Measurements from ENCODE around the gene HSPA1L.

The HSPA1L gene

DNA sequence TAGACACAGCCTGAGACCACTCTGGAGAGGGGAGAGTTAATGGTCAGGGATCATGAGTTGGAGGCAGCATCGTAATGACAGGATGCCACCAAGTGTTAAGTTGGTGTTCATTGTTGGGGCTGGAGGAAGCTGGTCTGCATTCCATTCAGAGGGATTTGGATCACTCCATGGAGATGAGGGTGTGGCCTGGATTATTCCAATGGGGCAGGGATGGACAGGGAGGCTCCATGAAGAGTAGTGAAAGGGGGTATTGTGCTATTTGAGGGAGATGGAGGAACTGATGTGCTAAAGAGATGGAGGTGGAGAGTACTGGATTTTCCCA is 51.5 kb downstream of the HSPA1L start:
- no peak for DNase-seq (ENCODE audit: low read depth)

DNA sequence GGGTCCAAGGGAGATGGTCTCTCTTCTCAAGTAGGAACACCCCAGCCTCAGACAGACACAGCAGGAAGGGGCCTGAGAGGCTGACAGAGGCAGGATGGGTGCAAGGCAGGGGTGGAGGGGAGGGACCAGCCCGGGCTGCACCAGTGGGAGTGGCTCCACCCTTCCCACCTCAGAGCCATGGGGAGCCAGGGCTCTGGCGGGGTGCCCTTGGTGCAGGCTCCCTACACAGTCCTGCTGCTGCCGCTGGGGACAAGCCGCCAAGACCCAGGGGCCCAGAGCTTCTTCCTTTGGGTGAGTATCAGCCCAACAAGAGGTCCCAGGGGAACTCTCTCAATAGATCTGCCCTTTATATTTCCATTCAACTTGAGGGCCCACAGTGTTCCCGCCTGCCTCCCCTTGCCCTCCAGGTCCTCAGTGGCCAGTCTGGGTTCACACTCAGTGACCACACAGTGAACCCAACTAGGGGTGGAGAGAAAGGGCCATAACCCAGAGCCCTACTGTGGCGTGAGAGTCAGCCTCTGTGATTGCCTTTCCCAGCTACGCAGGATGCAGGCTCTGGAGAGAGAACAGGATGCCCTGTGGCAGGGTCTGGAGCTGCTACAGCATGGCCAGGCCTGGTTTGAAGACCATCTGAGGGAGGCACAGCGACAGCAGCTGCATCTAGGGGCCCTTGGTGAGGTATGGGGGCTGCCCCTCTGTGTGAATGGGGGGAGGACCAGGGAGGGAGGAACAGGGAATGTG is 52.0 kb downstream of the HSPA1L start:
- DNase-seq (ENCODE audit: low read depth), result no peak

DNA sequence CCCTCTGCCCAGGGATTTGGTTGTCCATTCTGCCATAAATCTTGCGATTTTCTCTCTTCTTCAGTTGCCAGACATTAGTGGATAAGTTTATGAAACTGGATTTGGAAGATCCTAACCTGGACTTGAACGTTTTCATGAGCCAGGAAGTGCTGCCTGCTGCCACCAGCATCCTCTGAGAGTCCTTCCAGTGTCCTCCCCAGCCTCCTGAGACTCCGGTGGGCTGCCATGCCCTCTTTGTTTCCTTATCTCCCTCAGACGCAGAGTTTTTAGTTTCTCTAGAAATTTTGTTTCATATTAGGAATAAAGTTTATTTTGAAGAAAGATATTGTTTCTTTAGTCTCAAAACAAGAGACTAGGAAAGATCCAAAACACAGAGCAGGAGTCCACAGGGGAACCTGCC is 52.7 kb downstream of the HSPA1L start, which contains the start of gene SAPCD1:
TSS of gene SAPCD1 (plus strand) at position 301 of the 400 bp plus-strand sequence. CDS start 399 bp downstream, outside the sequence.
- no peak for DNase-seq (ENCODE audit: low read depth)

DNA sequence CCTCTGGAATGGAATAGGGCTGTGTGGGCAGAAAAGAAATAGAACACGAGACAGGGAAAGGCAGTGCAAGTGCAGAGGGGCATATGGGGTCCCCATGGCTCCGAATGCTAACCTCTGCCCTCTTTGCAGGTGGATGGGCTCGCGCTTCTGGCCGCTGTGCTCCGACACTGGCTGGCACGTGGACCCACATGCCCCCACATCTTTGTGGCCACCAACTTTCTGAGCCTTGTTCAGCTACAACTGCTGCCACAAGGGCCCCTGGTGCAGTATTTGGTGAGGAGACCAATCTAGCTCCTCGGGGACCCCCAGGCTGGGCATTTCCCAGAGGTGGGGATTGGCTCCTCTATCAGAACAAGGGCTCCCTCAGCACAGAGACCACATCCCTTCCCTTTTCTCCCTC is 53.7 kb downstream of the HSPA1L start:
- no peak for DNase-seq (ENCODE audit: low read depth)

DNA sequence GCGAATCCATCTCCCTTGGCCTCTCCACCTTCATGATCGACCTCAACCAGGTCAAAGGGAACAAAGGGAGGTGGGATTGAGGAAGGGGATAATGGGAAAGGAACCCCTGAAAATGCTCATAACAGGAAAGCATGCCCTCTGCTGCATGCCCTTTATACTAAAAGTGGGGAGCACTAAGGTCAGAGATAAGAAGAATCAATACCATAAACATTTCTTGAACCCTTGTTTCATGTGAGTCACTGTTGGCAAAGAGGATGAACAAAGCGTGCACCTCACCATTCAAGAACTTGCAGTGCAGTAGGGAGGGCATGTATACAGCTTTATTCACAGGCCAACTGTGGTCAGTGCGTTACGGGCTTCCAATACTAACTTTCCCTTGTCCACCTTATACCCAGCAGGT is 54.3 kb downstream of the HSPA1L start:
- DNase-seq (ENCODE audit: low read depth), result no peak

Data from stimulated activated CD8-positive, alpha-beta memory T cell treated with anti-CD3 and anti-CD28 coated beads, Interleukin-7, amount 100 ng/mL, for 24 hours (primary cell).